ENCODE results near the gene DOCK4.

DOCK4 gene

GRCh38 chr7:111886233-111886632 is 320.0 kb downstream of the DOCK4 start:
- no peak for DNase-seq (ENCODE audit: low read depth, low spot score)
- Histone ChIP-seq H3K4me3 (ENCODE audit: insufficient read length, low read depth) (no peak overlapping the region), H3K36me3 (ENCODE audit: insufficient read depth, insufficient read length, low read length) (no peaks in the 10 kb centered on the region), H3K27me3 (ENCODE audit: insufficient read depth, insufficient read length) (no peaks in the 10 kb centered on the region), H3K9me3 (ENCODE audit: insufficient read depth, low read length) (no peaks in the 10 kb centered on the region), H3K4me1 (ENCODE audit: insufficient read depth, insufficient read length) (no peaks in the 10 kb centered on the region), H3K9ac (ENCODE audit: insufficient read length, low read depth) (no peak overlapping the region)
- TF ChIP-seq YY1 (IDR thresholded peaks at IDR 0.05; ENCODE audit: insufficient read depth, insufficient read length) (no peak), SUZ12 (IDR thresholded peaks at IDR 0.05; ENCODE audit: extremely low read depth, insufficient read depth, insufficient read length) (no peak), ZNF274 (IDR thresholded peaks at IDR 0.05; ENCODE audit: low read depth, low read length) (no peak)

- Histone ChIP-seq H3K27me3 (ENCODE audit: insufficient read depth, insufficient read length) (no peaks in the 10 kb centered on the region), H3K9ac (ENCODE audit: insufficient read length, low read depth) (no peak overlapping the region), H3K4me1 (ENCODE audit: insufficient read depth, insufficient read length) (no peaks in the 10 kb centered on the region), H3K4me3 (ENCODE audit: insufficient read length, low read depth) (no peak overlapping the region), H3K9me3 (ENCODE audit: insufficient read depth, low read length) (no peaks in the 10 kb centered on the region), H3K36me3 (ENCODE audit: insufficient read depth, insufficient read length, low read length) (no peaks in the 10 kb centered on the region)
- no peak for TF ChIP-seq SUZ12 (IDR thresholded peaks at IDR 0.05; ENCODE audit: extremely low read depth, insufficient read depth, insufficient read length)
- no peak for TF ChIP-seq YY1 (IDR thresholded peaks at IDR 0.05; ENCODE audit: insufficient read depth, insufficient read length)
- TF ChIP-seq ZNF274 (IDR thresholded peaks at IDR 0.05; ENCODE audit: low read depth, low read length): no peak
- DNase-seq (ENCODE audit: low read depth, low spot score): no peak
These were observed 323.0 kb downstream of the DOCK4 start for GRCh38 chr7:111883241-111883640.

- H3K9ac ChIP-seq (ENCODE audit: insufficient read length, low read depth): no peak overlapping the region
- H3K36me3 ChIP-seq (ENCODE audit: insufficient read depth, insufficient read length, low read length): no peaks in the 10 kb centered on the region
- H3K4me1 ChIP-seq (ENCODE audit: insufficient read depth, insufficient read length): peaks cover 5% of the 10 kb centered on the region
- H3K4me3 ChIP-seq (ENCODE audit: insufficient read length, low read depth): no peak overlapping the region
- no peak for DNase-seq (ENCODE audit: low read depth, low spot score)
- H3K9me3 ChIP-seq (ENCODE audit: insufficient read depth, low read length): no peaks in the 10 kb centered on the region
- no peak for TF ChIP-seq YY1 (IDR thresholded peaks at IDR 0.05; ENCODE audit: insufficient read depth, insufficient read length)
- no peak for TF ChIP-seq SUZ12 (IDR thresholded peaks at IDR 0.05; ENCODE audit: extremely low read depth, insufficient read depth, insufficient read length)
- TF ChIP-seq ZNF274 (IDR thresholded peaks at IDR 0.05; ENCODE audit: low read depth, low read length): no peak
- H3K27me3 ChIP-seq (ENCODE audit: insufficient read depth, insufficient read length): no peaks in the 10 kb centered on the region
These were observed 327.4 kb downstream of the DOCK4 start for GRCh38 chr7:111878785-111879184.

GRCh38 chr7:111877931-111878330 is 328.3 kb downstream of the DOCK4 start:
- no peak overlapping the region for H3K9ac ChIP-seq (ENCODE audit: insufficient read length, low read depth)

GRCh38 chr7:111873963-111874690 is 332.1 kb downstream of the DOCK4 start:
- Histone ChIP-seq H3K9ac (ENCODE audit: insufficient read length, low read depth) (no peak overlapping the region), H3K4me3 (ENCODE audit: insufficient read length, low read depth) (no peak overlapping the region), H3K27me3 (ENCODE audit: insufficient read depth, insufficient read length) (no peaks in the 10 kb centered on the region), H3K9me3 (ENCODE audit: insufficient read depth, low read length) (no peaks in the 10 kb centered on the region), H3K36me3 (ENCODE audit: insufficient read depth, insufficient read length, low read length) (no peaks in the 10 kb centered on the region), H3K4me1 (ENCODE audit: insufficient read depth, insufficient read length) (peaks cover 5% of the 10 kb centered on the region)
- no peak for TF ChIP-seq SUZ12 (IDR thresholded peaks at IDR 0.05; ENCODE audit: extremely low read depth, insufficient read depth, insufficient read length)
- DNase-seq (ENCODE audit: low read depth, low spot score): no peak

More at GRCh38 chr7:111877931-111878330, 328.3 kb downstream of the DOCK4 start:
- H3K4me1 ChIP-seq (ENCODE audit: insufficient read depth, insufficient read length): peaks cover 5% of the 10 kb centered on the region
- no peaks in the 10 kb centered on the region for H3K36me3 ChIP-seq (ENCODE audit: insufficient read depth, insufficient read length, low read length)
- no peak for DNase-seq (ENCODE audit: low read depth, low spot score)
- no peak overlapping the region for H3K4me3 ChIP-seq (ENCODE audit: insufficient read length, low read depth)
- no peaks in the 10 kb centered on the region for H3K9me3 ChIP-seq (ENCODE audit: insufficient read depth, low read length)
- no peaks in the 10 kb centered on the region for H3K27me3 ChIP-seq (ENCODE audit: insufficient read depth, insufficient read length)
- TF ChIP-seq YY1 (IDR thresholded peaks at IDR 0.05; ENCODE audit: insufficient read depth, insufficient read length): no peak
- no peak for TF ChIP-seq ZNF274 (IDR thresholded peaks at IDR 0.05; ENCODE audit: low read depth, low read length)
- no peak for TF ChIP-seq SUZ12 (IDR thresholded peaks at IDR 0.05; ENCODE audit: extremely low read depth, insufficient read depth, insufficient read length)

- no peak for TF ChIP-seq YY1 (IDR thresholded peaks at IDR 0.05; ENCODE audit: insufficient read depth, insufficient read length)
- TF ChIP-seq SUZ12 (IDR thresholded peaks at IDR 0.05; ENCODE audit: extremely low read depth, insufficient read depth, insufficient read length): no peak
- no peak for TF ChIP-seq ZNF274 (IDR thresholded peaks at IDR 0.05; ENCODE audit: low read depth, low read length)
- no peaks in the 10 kb centered on the region for H3K9me3 ChIP-seq (ENCODE audit: insufficient read depth, low read length)
- no peaks in the 10 kb centered on the region for H3K36me3 ChIP-seq (ENCODE audit: insufficient read depth, insufficient read length, low read length)
- H3K4me1 ChIP-seq (ENCODE audit: insufficient read depth, insufficient read length): peaks cover 5% of the 10 kb centered on the region
- no peak overlapping the region for H3K9ac ChIP-seq (ENCODE audit: insufficient read length, low read depth)
- no peak overlapping the region for H3K4me3 ChIP-seq (ENCODE audit: insufficient read length, low read depth)
- no peaks in the 10 kb centered on the region for H3K27me3 ChIP-seq (ENCODE audit: insufficient read depth, insufficient read length)
- no peak for DNase-seq (ENCODE audit: low read depth, low spot score)
These were observed 332.9 kb downstream of the DOCK4 start for GRCh38 chr7:111873326-111873646.

- TF ChIP-seq ZNF274 (IDR thresholded peaks at IDR 0.05; ENCODE audit: low read depth, low read length) (no peak), SUZ12 (IDR thresholded peaks at IDR 0.05; ENCODE audit: extremely low read depth, insufficient read depth, insufficient read length) (no peak), YY1 (IDR thresholded peaks at IDR 0.05; ENCODE audit: insufficient read depth, insufficient read length) (no peak)
- Histone ChIP-seq H3K4me3 (ENCODE audit: insufficient read length, low read depth) (no peak overlapping the region), H3K9ac (ENCODE audit: insufficient read length, low read depth) (no peak overlapping the region), H3K9me3 (ENCODE audit: insufficient read depth, low read length) (no peaks in the 10 kb centered on the region), H3K4me1 (ENCODE audit: insufficient read depth, insufficient read length) (peaks cover 5% of the 10 kb centered on the region), H3K27me3 (ENCODE audit: insufficient read depth, insufficient read length) (no peaks in the 10 kb centered on the region), H3K36me3 (ENCODE audit: insufficient read depth, insufficient read length, low read length) (no peaks in the 10 kb centered on the region)
- DNase-seq (ENCODE audit: low read depth, low spot score): no peak
These were observed 333.5 kb downstream of the DOCK4 start for GRCh38 chr7:111872450-111873325.

Data from NT2/D1 (cell line).